Liver (tissue), 9 donors: ENCODE results near the gene CACNG3. TPM values are rescaled to one million over a fixed set of nuclear protein-coding genes. Genes with fewer than 3 reads are reported as not detected.

Source experiments
- DNase-seq: peaks from one replicate; pipeline ENCODE4 v3.0.0-alpha.2; 2017; ENCODE audit warnings: low spot score
- H3K27ac ChIP-seq, 2 donors: one replicate each; pipeline ENCODE4 v1.7.0; 2013; ENCODE audit warnings: inconsistent platforms in 2 of 2, low read length in 2 of 2, control low read depth in 1 of 2, low read depth in 1 of 2, mild to moderate bottlenecking in 1 of 2
- H3K27me3 ChIP-seq, 4 donors: one replicate each; pipeline versions ENCODE4 v1.6.1 to v1.7.0; 2013; ENCODE audit warnings: low read length in 3 of 4, inconsistent platforms in 1 of 4, mild to moderate bottlenecking in 1 of 4, moderate library complexity in 1 of 4; ENCODE audit not compliant: control insufficient read depth in 4 of 4, insufficient read depth in 4 of 4
- H3K36me3 ChIP-seq, 4 donors: one replicate each; pipeline versions ENCODE4 v1.6.1 to v1.7.0; 2013; ENCODE audit warnings: low read length in 3 of 4, mild to moderate bottlenecking in 3 of 4, low read depth in 1 of 4, moderate library complexity in 1 of 4; ENCODE audit not compliant: control insufficient read depth in 4 of 4, insufficient read depth in 3 of 4
- H3K4me1 ChIP-seq, 4 donors: one replicate each; pipeline versions ENCODE4 v1.6.1 to v1.7.0; 2013; ENCODE audit warnings: low read length in 3 of 4, mild to moderate bottlenecking in 3 of 4, moderate library complexity in 1 of 4; ENCODE audit not compliant: control insufficient read depth in 4 of 4, insufficient read depth in 4 of 4
- H3K4me3 ChIP-seq, 3 donors: one replicate each; pipeline versions ENCODE4 v1.6.1 to v1.7.0; 2013; ENCODE audit warnings: low read length in 3 of 3, control low read depth in 1 of 3, low read depth in 1 of 3, mild to moderate bottlenecking in 1 of 3
- H3K9ac ChIP-seq, 2 donors: one replicate each; pipeline ENCODE4 v1.7.0; 2013; ENCODE audit warnings: low read length in 2 of 2, mild to moderate bottlenecking in 2 of 2, moderate library complexity in 2 of 2, control low read depth in 1 of 2, low read depth in 1 of 2
- H3K9me3 ChIP-seq, 4 donors: one replicate each; pipeline versions ENCODE4 v1.6.1 to v1.7.0; 2013; ENCODE audit warnings: low read length in 3 of 4; ENCODE audit not compliant: control insufficient read depth in 4 of 4
- EGR1 ChIP-seq, 2 donors: IDR thresholded peaks; 2 replicates each; pipeline ENCODE4 v1.6.1; 2016 to 2018; ENCODE audit warnings: antibody characterized with exemption in 2 of 2, low read depth in 2 of 2
- FOXA1 ChIP-seq: IDR thresholded peaks from 2 replicates; pipeline ENCODE4 v1.6.1; 2016; ENCODE audit warnings: antibody characterized with exemption
- GABPA ChIP-seq, 2 donors: IDR thresholded peaks in 1 of 2; conservative IDR thresholded peaks in 1 of 2; 2 replicates each; pipeline ENCODE4 v1.6.1; 2016; ENCODE audit warnings: antibody characterized with exemption in 2 of 2, mild to moderate bottlenecking in 1 of 2, moderate library complexity in 1 of 2
- HNF4A ChIP-seq, 2 donors: conservative IDR thresholded peaks; 2 replicates each; pipeline ENCODE4 v1.6.1; 2016; ENCODE audit warnings: antibody characterized with exemption in 2 of 2, mild to moderate bottlenecking in 2 of 2
- HNF4G ChIP-seq: IDR thresholded peaks from 2 replicates; pipeline ENCODE4 v1.6.1; 2016; ENCODE audit warnings: antibody characterized with exemption
- JUND ChIP-seq, 2 donors: IDR thresholded peaks; 2 replicates each; pipeline ENCODE4 v1.6.1; 2016; ENCODE audit warnings: antibody characterized with exemption in 2 of 2
- NR2F2 ChIP-seq: IDR thresholded peaks from 2 replicates; pipeline ENCODE4 v1.6.1; 2016; ENCODE audit warnings: antibody characterized with exemption
- RAD21 ChIP-seq, 2 donors: IDR thresholded peaks; 2 replicates each; pipeline ENCODE4 v1.6.1; 2016; ENCODE audit warnings: antibody characterized with exemption in 2 of 2, mild to moderate bottlenecking in 2 of 2
- SP1 ChIP-seq: IDR thresholded peaks from 2 replicates; pipeline ENCODE4 v1.6.1; 2018; ENCODE audit warnings: antibody characterized with exemption, mild to moderate bottlenecking
- TAF1 ChIP-seq: conservative IDR thresholded peaks from 2 replicates; pipeline ENCODE4 v1.6.1; 2016; ENCODE audit warnings: antibody characterized with exemption, mild to moderate bottlenecking
- YY1 ChIP-seq: IDR thresholded peaks from 2 replicates; pipeline ENCODE4 v1.6.1; 2016; ENCODE audit warnings: antibody characterized with exemption, mild to moderate bottlenecking
- WGBS: extraction: QIAGEN DNeasy Blood & Tissue Kit; methylation state at CpG from one replicate; pipeline ENCODE4 v1.1.7; 2013; 5-methylcytosine and 5-hydroxymethylcytosine counted together
- polyA plus RNA-seq, 2 donors: library from polyadenylated mRNA; stranded (reverse) in 1 of 2; unstranded in 1 of 2; fragments of 200-250 nt in 1 of 2; fragments of >200 nt in 1 of 2; fragmentation: Nextera tagmentation in 1 of 2; extraction: Ambion mirVana in 1 of 2; gene quantifications; one replicate each; pipeline versions ENCODE4 v1.2.1 to v1.2.3, GENCODE V29; 2013 to 2015
- total RNA-seq, 2 donors: library from RNA; depleted of rRNA; stranded (reverse); fragments of >200 nt; gene quantifications; one replicate each; pipeline ENCODE4 v1.2.3, GENCODE V29; 2014
- TF ChIP-seq, protein P1 (sequence below): IDR thresholded peaks from 2 replicates; pipeline ENCODE4 v1.6.1; 2016; ENCODE audit warnings: antibody characterized with exemption
- TF ChIP-seq, protein P2 (sequence below): IDR thresholded peaks from 2 replicates; pipeline ENCODE4 v1.6.1; 2016; ENCODE audit warnings: antibody characterized with exemption
- TF ChIP-seq, protein P3 (sequence below): IDR thresholded peaks from 2 replicates; pipeline ENCODE4 v1.6.1; 2016; ENCODE audit warnings: antibody characterized with exemption
- TF ChIP-seq, protein P4 (sequence below): IDR thresholded peaks from 2 replicates; pipeline ENCODE4 v1.6.1; 2016; ENCODE audit warnings: antibody characterized with exemption, mild to moderate bottlenecking
- TF ChIP-seq, protein P5 (sequence below): fragments of 150-350 bp; IDR thresholded peaks from 2 replicates; pipeline ENCODE4 v1.5.1; 2017; ENCODE audit warnings: improper control_type of control experiment, low read depth, low read length; ENCODE audit not compliant: missing input control
- donor health status: healthy.
- donor health status: healthy.
- donor health status: healthy.
- donor health status: healthy.
- donor health status: healthy.

Gene CACNG3
- total and polyA plus RNA-seq, 4 donors: not detected

DNA sequence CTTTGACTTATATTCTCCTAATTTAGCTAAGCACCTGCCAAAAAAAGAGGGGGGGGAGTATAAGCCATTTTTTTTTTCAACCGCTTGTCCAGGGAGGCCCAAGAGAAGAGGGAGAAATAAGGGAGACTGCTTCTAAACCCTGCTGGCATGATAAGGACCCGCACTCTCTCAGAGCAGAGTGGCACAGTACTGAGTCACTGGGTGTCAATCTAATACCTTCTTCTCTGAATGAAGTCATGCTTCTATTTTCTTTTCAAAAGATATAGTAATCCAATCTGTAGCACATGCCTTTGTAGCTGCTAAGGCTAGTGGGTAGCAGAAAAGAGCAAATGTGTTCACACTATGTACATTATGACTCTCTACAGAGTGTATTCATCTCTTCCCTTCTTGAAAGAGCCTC lies 34.9 kb upstream of the CACNG3 start:
- no peak for TF ChIP-seq TAF1
- Histone ChIP-seq H3K27me3 (peaks cover 0 to 4% (median 0%) of the 10 kb centered on the region in 4 donors), H3K4me1 (no peaks in the 10 kb centered on the region), H3K9ac (no peak overlapping the region), H3K36me3 (no peaks in the 10 kb centered on the region), H3K4me3 (no peak overlapping the region), H3K27ac (no peak overlapping the region), H3K9me3 (peaks cover 0 to 3% (median under 1%) of the 10 kb centered on the region in 4 donors)
- DNase-seq: no peak
- 87% methylated on average over 2 of the region's 2 CpGs for WGBS

DNA sequence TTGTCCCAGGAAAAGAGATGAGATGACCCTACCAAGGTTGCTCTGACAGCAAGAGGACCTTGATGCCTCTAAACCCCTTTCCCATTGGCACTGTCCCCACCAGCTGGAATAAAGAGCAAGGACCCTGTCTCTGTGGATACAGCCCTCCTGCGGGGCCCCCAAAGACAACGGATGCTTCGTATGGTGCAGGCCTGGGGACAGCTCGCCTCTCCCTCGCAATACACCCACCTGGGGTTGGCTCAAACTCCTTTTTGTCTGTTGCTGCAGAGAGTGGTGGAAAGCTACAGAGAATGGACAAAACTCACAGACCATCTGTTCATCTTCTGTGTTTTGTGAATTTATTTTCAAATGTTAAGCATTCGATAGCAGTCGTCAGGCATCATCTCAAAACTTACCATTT lies 27.6 kb upstream of the CACNG3 start:
- 85% methylated on average over 7 of the region's 7 CpGs for WGBS

DNA sequence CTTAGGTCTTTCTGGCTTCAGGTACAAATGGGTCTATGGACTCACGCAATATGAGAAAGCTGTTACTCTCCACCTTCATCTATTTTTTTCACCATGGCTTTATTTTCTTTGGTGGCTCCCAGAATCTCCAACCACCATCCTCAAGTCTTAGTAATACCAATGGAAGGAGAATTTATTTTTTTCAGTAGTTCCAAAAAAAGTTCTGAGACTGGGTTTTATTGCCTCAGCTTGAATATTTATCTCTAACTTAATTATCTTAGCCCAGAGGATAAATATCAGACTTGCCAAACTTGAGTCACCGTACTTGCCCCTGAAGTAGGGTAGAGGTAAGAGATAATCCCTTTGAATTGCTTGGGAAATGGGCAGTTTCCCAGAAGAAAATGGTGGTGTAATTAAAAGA lies 23.2 kb upstream of the CACNG3 start:
- H3K9me3 ChIP-seq: peaks cover 0 to 6% (median 4%) of the 10 kb centered on the region in 4 donors
- H3K4me1 ChIP-seq: no peaks in the 10 kb centered on the region
- WGBS: 71% methylated on average over 2 of the region's 2 CpGs
- TF ChIP-seq HNF4G (no peak), NR2F2 (no peak), HNF4A (conservative IDR thresholded peaks at IDR 0.05) (no peak), GABPA (IDR thresholded peaks at IDR 0.05 in 1 of 2, conservative IDR thresholded peaks at IDR 0.05 in 1 of 2) (no peak), TAF1 (no peak), SP1 (no peak), EGR1 (IDR thresholded peaks at IDR 0.05; ENCODE audit: low read depth in 2 of 2) (no peak), JUND (IDR thresholded peaks at IDR 0.05) (no peak), RAD21 (IDR thresholded peaks at IDR 0.05) (no peak)
- TF ChIP-seq, protein P1, sequence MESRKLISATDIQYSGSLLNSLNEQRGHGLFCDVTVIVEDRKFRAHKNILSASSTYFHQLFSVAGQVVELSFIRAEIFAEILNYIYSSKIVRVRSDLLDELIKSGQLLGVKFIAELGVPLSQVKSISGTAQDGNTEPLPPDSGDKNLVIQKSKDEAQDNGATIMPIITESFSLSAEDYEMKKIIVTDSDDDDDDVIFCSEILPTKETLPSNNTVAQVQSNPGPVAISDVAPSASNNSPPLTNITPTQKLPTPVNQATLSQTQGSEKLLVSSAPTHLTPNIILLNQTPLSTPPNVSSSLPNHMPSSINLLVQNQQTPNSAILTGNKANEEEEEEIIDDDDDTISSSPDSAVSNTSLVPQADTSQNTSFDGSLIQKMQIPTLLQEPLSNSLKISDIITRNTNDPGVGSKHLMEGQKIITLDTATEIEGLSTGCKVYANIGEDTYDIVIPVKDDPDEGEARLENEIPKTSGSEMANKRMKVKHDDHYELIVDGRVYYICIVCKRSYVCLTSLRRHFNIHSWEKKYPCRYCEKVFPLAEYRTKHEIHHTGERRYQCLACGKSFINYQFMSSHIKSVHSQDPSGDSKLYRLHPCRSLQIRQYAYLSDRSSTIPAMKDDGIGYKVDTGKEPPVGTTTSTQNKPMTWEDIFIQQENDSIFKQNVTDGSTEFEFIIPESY: no peak
- TF ChIP-seq, protein P2, sequence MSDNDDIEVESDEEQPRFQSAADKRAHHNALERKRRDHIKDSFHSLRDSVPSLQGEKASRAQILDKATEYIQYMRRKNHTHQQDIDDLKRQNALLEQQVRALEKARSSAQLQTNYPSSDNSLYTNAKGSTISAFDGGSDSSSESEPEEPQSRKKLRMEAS: no peak
- TF ChIP-seq, protein P3, sequence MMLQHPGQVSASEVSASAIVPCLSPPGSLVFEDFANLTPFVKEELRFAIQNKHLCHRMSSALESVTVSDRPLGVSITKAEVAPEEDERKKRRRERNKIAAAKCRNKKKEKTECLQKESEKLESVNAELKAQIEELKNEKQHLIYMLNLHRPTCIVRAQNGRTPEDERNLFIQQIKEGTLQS: no peak
- TF ChIP-seq, protein P4, sequence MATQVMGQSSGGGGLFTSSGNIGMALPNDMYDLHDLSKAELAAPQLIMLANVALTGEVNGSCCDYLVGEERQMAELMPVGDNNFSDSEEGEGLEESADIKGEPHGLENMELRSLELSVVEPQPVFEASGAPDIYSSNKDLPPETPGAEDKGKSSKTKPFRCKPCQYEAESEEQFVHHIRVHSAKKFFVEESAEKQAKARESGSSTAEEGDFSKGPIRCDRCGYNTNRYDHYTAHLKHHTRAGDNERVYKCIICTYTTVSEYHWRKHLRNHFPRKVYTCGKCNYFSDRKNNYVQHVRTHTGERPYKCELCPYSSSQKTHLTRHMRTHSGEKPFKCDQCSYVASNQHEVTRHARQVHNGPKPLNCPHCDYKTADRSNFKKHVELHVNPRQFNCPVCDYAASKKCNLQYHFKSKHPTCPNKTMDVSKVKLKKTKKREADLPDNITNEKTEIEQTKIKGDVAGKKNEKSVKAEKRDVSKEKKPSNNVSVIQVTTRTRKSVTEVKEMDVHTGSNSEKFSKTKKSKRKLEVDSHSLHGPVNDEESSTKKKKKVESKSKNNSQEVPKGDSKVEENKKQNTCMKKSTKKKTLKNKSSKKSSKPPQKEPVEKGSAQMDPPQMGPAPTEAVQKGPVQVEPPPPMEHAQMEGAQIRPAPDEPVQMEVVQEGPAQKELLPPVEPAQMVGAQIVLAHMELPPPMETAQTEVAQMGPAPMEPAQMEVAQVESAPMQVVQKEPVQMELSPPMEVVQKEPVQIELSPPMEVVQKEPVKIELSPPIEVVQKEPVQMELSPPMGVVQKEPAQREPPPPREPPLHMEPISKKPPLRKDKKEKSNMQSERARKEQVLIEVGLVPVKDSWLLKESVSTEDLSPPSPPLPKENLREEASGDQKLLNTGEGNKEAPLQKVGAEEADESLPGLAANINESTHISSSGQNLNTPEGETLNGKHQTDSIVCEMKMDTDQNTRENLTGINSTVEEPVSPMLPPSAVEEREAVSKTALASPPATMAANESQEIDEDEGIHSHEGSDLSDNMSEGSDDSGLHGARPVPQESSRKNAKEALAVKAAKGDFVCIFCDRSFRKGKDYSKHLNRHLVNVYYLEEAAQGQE: no peak
- no peaks in the 10 kb centered on the region for H3K27me3 ChIP-seq
- H3K27ac ChIP-seq: no peak overlapping the region
- no peaks in the 10 kb centered on the region for H3K36me3 ChIP-seq
- H3K4me3 ChIP-seq: no peak overlapping the region
- DNase-seq: no peak
- H3K9ac ChIP-seq: no peak overlapping the region

More for the DNA sequence above, 27.6 kb upstream of the CACNG3 start:
- Histone ChIP-seq H3K27me3 (no peaks in the 10 kb centered on the region), H3K4me3 (no peak overlapping the region), H3K27ac (no peak overlapping the region), H3K9me3 (peaks cover 0 to 2% (median 0%) of the 10 kb centered on the region in 4 donors), H3K9ac (no peak overlapping the region), H3K36me3 (no peaks in the 10 kb centered on the region), H3K4me1 (no peaks in the 10 kb centered on the region)
- TF ChIP-seq, protein P5, sequence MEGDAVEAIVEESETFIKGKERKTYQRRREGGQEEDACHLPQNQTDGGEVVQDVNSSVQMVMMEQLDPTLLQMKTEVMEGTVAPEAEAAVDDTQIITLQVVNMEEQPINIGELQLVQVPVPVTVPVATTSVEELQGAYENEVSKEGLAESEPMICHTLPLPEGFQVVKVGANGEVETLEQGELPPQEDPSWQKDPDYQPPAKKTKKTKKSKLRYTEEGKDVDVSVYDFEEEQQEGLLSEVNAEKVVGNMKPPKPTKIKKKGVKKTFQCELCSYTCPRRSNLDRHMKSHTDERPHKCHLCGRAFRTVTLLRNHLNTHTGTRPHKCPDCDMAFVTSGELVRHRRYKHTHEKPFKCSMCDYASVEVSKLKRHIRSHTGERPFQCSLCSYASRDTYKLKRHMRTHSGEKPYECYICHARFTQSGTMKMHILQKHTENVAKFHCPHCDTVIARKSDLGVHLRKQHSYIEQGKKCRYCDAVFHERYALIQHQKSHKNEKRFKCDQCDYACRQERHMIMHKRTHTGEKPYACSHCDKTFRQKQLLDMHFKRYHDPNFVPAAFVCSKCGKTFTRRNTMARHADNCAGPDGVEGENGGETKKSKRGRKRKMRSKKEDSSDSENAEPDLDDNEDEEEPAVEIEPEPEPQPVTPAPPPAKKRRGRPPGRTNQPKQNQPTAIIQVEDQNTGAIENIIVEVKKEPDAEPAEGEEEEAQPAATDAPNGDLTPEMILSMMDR: no peak
- TF ChIP-seq, protein P3: no peak
- TF ChIP-seq FOXA1: no peak
- no peak for TF ChIP-seq EGR1 (IDR thresholded peaks at IDR 0.05; ENCODE audit: low read depth in 2 of 2)
- TF ChIP-seq JUND (IDR thresholded peaks at IDR 0.05): no peak
- TF ChIP-seq HNF4A (conservative IDR thresholded peaks at IDR 0.05): no peak
- TF ChIP-seq SP1: no peak
- TF ChIP-seq GABPA (IDR thresholded peaks at IDR 0.05 in 1 of 2, conservative IDR thresholded peaks at IDR 0.05 in 1 of 2): no peak
- TF ChIP-seq TAF1: no peak
- no peak for TF ChIP-seq HNF4G
- TF ChIP-seq YY1: no peak
- no peak for DNase-seq
